SK-N-MC (cell line): Measurements from ENCODE around the gene DPP10.

Experiments
- DNase-seq: peaks from one replicate; pipeline ENCODE4 v3.0.0-alpha.2; 2011; ENCODE audit warnings: low read depth, low spot score
- H3K27ac ChIP-seq: fragments of 200-600 bp; sonication (generic); 2 replicates; pipeline ENCODE4 v1.5.1; 2016; ENCODE audit warnings: mixed run types
- H3K36me3 ChIP-seq: fragments of 200-600 bp; sonication (generic); 2 replicates; pipeline ENCODE4 v1.6.1; 2017; ENCODE audit warnings: antibody characterized with exemption, low read length, mixed read lengths; ENCODE audit not compliant: insufficient read depth
- H3K4me3 ChIP-seq: fragments of 200-600 bp; sonication (generic); 2 replicates; pipeline ENCODE4 v1.5.1; 2016
- H3K9ac ChIP-seq: fragments of 200-600 bp; sonication (generic); 2 replicates; pipeline ENCODE4 v1.8.0; 2017; ENCODE audit warnings: mixed run types, mixed read lengths; ENCODE audit not compliant: insufficient read length
- H3K9me3 ChIP-seq: fragments of 200-600 bp; sonication (generic); 2 replicates; pipeline ENCODE4 v1.6.1; 2017; ENCODE audit warnings: low read depth, mild to moderate bottlenecking, antibody characterized with exemption, low read length, moderate library complexity, mixed read lengths
- EZH2 ChIP-seq: fragments of 200-600 bp; sonication (generic); IDR thresholded peaks from one replicate; pipeline ENCODE4 v1.6.1; 2017; ENCODE audit warnings: antibody characterized with exemption
- FOXP2 ChIP-seq: optimal IDR thresholded peaks from 2 replicates; pipeline ENCODE3; 2011; ENCODE audit warnings: mild to moderate bottlenecking, moderate library complexity; ENCODE audit not compliant: insufficient read depth; ENCODE audit errors: extremely low read length, control extremely low read depth
- POLR2AphosphoS5 ChIP-seq: IDR thresholded peaks from 2 replicates; pipeline ENCODE4 v1.6.1; 2012; ENCODE audit warnings: mild to moderate bottlenecking, low read depth, low read length, borderline replicate concordance

Gene DPP10

DNA sequence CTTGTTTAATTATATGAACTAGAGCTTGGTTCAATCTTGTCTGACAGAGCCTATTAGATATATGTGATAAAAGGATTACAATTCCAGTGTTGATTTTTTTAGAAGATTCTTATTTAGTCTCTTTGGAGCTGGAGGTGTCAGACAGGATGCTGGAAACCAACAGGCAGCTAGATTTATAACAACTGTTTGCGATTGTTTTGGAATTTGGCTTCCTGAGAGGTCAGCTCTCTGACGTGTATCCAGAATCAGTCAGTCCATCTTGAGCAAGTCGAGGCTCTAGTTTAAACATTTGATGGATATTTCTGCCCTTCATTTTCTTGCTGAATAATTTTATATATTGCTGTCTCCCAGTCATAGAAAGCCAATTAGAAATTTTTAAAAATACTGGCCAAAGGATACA, 1062.9 kb downstream of the DPP10 start:
- no peak for DNase-seq
- TF ChIP-seq FOXP2 = no peak
- TF ChIP-seq EZH2 = no peak
- TF ChIP-seq POLR2AphosphoS5 = no peak

DNA sequence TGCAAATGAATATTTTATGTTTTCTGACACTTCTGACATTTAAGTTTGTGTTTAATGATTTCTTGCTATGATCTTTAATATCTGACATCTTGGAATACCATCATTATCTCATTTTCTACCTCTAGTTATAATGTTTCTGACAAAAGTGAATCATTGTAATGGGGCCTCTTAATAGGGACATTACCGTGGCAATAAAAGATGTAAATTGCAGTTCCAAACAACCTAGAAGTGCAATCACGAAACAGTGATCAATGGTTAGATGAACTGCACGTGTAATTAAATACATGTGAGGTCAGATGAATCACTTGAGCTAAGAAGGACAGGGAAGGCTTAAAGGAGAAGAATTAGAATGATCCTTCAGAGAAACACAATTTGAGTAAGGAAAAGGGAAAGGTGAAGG, 1078.3 kb downstream of the DPP10 start:
- Histone ChIP-seq H3K9ac (no peak overlapping the region), H3K9me3 (no peaks in the 10 kb centered on the region), H3K27ac (no peak overlapping the region), H3K36me3 (no peaks in the 10 kb centered on the region), H3K4me3 (no peak overlapping the region)
- no peak for DNase-seq
- TF ChIP-seq FOXP2 (no peak), EZH2 (no peak), POLR2AphosphoS5 (no peak)

More for the DNA sequence above, 1062.9 kb downstream of the DPP10 start:
- Histone ChIP-seq H3K9ac (no peak overlapping the region), H3K4me3 (no peak overlapping the region), H3K27ac (no peak overlapping the region), H3K36me3 (no peaks in the 10 kb centered on the region), H3K9me3 (no peaks in the 10 kb centered on the region)

GRCh38 chr2:115524452-115524851, 1082.0 kb downstream of the DPP10 start:
- no peak overlapping the region for H3K9ac ChIP-seq
- no peaks in the 10 kb centered on the region for H3K36me3 ChIP-seq
- no peak overlapping the region for H3K4me3 ChIP-seq
- no peak overlapping the region for H3K27ac ChIP-seq
- DNase-seq = no peak
- TF ChIP-seq FOXP2 = no peak
- TF ChIP-seq EZH2 = no peak
- H3K9me3 ChIP-seq = no peaks in the 10 kb centered on the region

DNA sequence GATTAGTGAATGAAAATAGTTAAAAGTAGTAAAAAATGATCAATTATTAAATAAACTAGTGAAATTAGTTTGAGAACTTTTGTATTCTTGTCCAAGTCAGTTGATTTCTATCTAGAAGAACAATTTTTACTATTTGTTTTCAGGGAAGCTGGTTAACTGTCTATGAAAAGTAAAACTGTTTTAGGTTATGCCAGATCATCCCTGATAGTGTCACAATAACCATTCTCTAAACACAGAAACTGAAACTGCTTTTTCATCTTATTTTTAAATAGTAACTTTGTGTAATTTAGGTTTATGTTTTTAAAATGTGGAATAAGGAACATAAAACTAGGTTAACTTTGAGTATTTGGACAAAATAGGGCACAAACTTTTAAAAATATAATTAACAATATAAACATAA, 1087.2 kb downstream of the DPP10 start:
- H3K36me3 ChIP-seq = no peaks in the 10 kb centered on the region
- no peak overlapping the region for H3K27ac ChIP-seq
- no peak overlapping the region for H3K4me3 ChIP-seq
- H3K9me3 ChIP-seq = no peaks in the 10 kb centered on the region
- DNase-seq = no peak
- H3K9ac ChIP-seq = no peak overlapping the region
- TF ChIP-seq FOXP2 = no peak
- TF ChIP-seq POLR2AphosphoS5 = no peak
- TF ChIP-seq EZH2 = no peak

DNA sequence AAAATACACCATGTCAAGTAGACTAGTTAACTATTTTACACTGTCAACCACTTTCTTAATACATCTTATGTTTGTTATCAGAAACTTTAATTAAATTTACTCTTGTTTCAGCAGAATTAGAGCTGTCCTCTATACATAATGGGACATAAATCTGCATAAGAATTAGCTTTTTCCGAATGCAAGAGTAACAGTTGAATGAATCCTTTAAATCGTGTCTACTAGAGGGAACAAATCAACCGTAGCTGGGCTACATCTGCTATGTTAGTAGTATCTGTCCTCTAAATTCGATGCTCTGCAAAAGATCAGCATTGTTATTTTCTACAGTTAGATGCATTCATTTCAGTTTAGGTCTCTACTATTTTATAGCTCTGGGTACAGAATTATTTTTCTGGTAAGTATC, 1090.6 kb downstream of the DPP10 start:
- Histone ChIP-seq H3K9ac (no peak overlapping the region), H3K9me3 (no peaks in the 10 kb centered on the region), H3K27ac (no peak overlapping the region), H3K36me3 (no peaks in the 10 kb centered on the region), H3K4me3 (no peak overlapping the region)
- DNase-seq = no peak
- TF ChIP-seq FOXP2 (no peak), POLR2AphosphoS5 (no peak), EZH2 (no peak)

DNA sequence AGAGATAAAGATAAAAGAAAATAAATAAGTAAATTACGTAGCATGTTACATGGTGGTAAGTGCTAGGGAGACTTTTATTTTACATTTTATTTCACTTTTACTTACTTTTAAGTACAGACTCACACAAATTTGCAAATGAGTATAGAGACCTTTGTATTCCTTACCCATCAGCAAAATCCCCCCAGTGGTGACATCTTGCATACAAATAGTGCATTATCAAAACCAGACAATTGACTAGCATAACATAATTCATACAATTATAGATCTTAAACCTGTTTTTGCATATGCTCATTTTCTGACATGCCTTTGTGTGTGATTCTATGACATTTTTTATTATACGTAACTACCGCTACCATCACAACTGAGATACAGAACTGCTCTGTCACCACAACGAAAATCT, 1099.4 kb downstream of the DPP10 start:
- no peak for TF ChIP-seq FOXP2
- no peak for TF ChIP-seq POLR2AphosphoS5
- TF ChIP-seq EZH2 = no peak
- DNase-seq = no peak
- Histone ChIP-seq H3K4me3 (no peak overlapping the region), H3K27ac (no peak overlapping the region), H3K9ac (no peak overlapping the region), H3K36me3 (no peaks in the 10 kb centered on the region), H3K9me3 (no peaks in the 10 kb centered on the region)

GRCh38 chr2:115542331-115542730, 1099.9 kb downstream of the DPP10 start:
- DNase-seq = no peak
- Histone ChIP-seq H3K9ac (no peak overlapping the region), H3K27ac (no peak overlapping the region), H3K36me3 (no peaks in the 10 kb centered on the region), H3K9me3 (no peaks in the 10 kb centered on the region), H3K4me3 (no peak overlapping the region)
- no peak for TF ChIP-seq FOXP2
- no peak for TF ChIP-seq EZH2
- TF ChIP-seq POLR2AphosphoS5 = no peak

DNA sequence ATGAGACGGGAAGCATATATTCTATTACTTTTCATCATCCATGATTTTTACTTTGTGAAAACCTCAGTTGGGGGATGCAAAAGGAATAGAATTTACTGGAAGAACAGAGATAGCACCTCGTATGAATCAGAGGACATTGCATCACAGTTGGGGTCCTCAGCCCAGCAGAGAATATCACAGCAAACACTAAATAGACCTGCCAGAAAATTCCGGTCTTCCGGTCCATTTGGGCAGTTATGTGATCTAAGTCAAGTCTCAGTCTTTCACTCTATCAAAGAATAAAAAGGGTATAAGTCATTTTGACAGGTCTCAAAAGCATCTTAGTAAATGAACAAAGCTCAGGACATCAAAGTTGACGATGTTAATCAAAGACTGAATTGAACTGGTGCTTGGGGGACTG, 1100.6 kb downstream of the DPP10 start:
- TF ChIP-seq POLR2AphosphoS5 (no peak), FOXP2 (no peak), EZH2 (no peak)
- H3K9ac ChIP-seq = no peak overlapping the region
- no peak overlapping the region for H3K27ac ChIP-seq
- no peak for DNase-seq
- no peak overlapping the region for H3K4me3 ChIP-seq
- no peaks in the 10 kb centered on the region for H3K36me3 ChIP-seq
- no peaks in the 10 kb centered on the region for H3K9me3 ChIP-seq

DNA sequence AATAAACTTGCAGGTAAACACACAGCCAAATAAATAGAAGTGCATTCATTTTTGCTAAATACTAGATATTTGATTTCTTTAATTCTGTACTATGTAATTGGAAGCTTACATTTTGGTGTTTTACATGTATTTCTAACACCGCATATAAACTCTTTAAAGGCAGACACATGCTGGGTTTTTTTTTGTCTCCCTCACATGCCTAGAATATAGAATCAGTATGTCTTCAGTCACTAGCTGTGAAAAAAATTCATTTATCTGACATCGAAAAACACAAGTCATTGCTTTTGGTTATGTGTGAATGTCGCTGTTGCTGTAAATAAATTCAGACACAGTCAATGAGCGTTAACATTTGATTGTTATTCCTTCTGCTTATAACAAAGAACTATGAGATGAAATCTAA, 1101.0 kb downstream of the DPP10 start:
- Histone ChIP-seq H3K27ac (no peak overlapping the region), H3K4me3 (no peak overlapping the region)
- TF ChIP-seq FOXP2 = no peak
- TF ChIP-seq EZH2 = no peak
- TF ChIP-seq POLR2AphosphoS5 = no peak

More for the DNA sequence above, 1101.0 kb downstream of the DPP10 start:
- DNase-seq = no peak
- no peaks in the 10 kb centered on the region for H3K36me3 ChIP-seq
- no peak overlapping the region for H3K9ac ChIP-seq
- H3K9me3 ChIP-seq = no peaks in the 10 kb centered on the region
